Measurements from ENCODE around the gene ITPKC. TPM values are rescaled to one million over a fixed set of nuclear protein-coding genes. Genes with fewer than 3 reads are reported as not detected.

The ITPKC gene
- total and polyA plus RNA-seq, 2 of the 13 experiments (the other 11 are each of a cell fraction or from before 2014, with no cell fraction given), result 6.9 to 11.2 TPM

DNA sequence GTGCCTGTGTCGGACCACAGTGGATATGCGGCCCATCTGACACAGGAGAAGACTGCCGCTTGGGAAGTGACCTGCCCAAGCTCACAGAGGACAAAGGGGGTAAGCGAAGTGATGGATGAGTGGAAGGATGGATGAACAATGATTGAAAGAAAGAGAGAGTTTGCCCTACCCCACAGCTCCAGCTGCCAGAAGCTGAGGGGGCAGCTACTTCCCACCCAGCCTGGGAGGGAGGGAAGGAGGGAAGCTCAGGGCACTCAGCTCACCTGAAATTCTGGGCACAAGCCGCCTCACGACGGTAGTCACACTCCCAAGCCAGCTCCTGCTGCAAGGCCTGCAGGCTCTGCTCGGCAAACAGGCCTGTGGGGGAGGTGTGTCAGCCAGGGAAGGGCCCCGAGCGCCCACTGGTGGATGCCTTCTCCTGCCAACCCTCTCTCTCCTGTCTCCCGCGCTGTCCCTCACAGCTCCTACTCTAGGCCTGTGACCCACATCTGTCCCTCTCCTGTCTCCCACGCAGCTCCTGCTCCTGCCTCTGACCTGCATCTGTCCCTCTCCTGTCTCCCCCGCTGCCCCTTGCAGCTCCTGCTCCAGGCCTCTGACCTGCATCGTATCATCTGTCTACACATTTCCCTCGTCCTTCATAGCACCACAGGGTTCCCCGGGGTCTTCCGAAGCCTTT, 14.4 kb upstream of the ITPKC start (continued):
- TF ChIP-seq ZNF576 (CRISPR knock-in tag; IDR thresholded peaks at IDR 0.05) (no peak), POLR2G (IDR thresholded peaks at IDR 0.05; ENCODE audit: low read depth, low read length) (no peak), EP300 (IDR thresholded peaks at IDR 0.05; ENCODE audit: low read depth in 2 of 2, low read length in 2 of 2) (no peak), EP300 (CRISPR knock-in tag; IDR thresholded peaks at IDR 0.05; ENCODE audit: borderline replicate concordance) (no peak), ZNF280B (CRISPR knock-in tag; IDR thresholded peaks at IDR 0.05; ENCODE audit: borderline replicate concordance) (no peak), ZNF264 (CRISPR knock-in tag; IDR thresholded peaks at IDR 0.05) (no peak), MXD4 (CRISPR knock-in tag; IDR thresholded peaks at IDR 0.05) (no peak), ZC3H4 (CRISPR knock-in tag; IDR thresholded peaks at IDR 0.05; ENCODE audit: borderline replicate concordance) (no peak), HDAC6 (IDR thresholded peaks at IDR 0.05; ENCODE audit: low read depth, low read length) (no peak), GPN1 (CRISPR knock-in tag; IDR thresholded peaks at IDR 0.05; ENCODE audit: borderline replicate concordance) (no peak), KDM2A (CRISPR knock-in tag; IDR thresholded peaks at IDR 0.05; ENCODE audit: borderline replicate concordance, low read depth) (peak; percentile 39; the same call in 1 of the 2 replicates), ZSCAN20 (CRISPR knock-in tag; IDR thresholded peaks at IDR 0.05; ENCODE audit: borderline replicate concordance) (no peak), ZNF230 (CRISPR knock-in tag; IDR thresholded peaks at IDR 0.05) (0 out of 2 replicates have a peak, but pooled peaks have one; percentile 26), LCORL (IDR thresholded peaks at IDR 0.05) (no peak), LCORL (CRISPR knock-in tag; IDR thresholded peaks at IDR 0.05) (no peak), SRY (CRISPR knock-in tag; IDR thresholded peaks at IDR 0.05) (no peak), JUNB (CRISPR knock-in tag; IDR thresholded peaks at IDR 0.05; ENCODE audit: borderline replicate concordance) (no peak), GATAD2A (CRISPR knock-in tag; IDR thresholded peaks at IDR 0.05) (no peak), SIN3B (IDR thresholded peaks at IDR 0.05; ENCODE audit: low read length) (0 out of 2 replicates have a peak, but pooled peaks have one; percentile 35), ZBTB33 (CRISPR knock-in tag; IDR thresholded peaks at IDR 0.05) (peak; percentile 56; the same call in 1 of the 2 replicates), SOX6 (IDR thresholded peaks at IDR 0.05) (no peak), SOX6 (CRISPR knock-in tag; IDR thresholded peaks at IDR 0.05) (0 out of 2 replicates have a peak, but pooled peaks have one; percentile 17), ETV5 (CRISPR knock-in tag; IDR thresholded peaks at IDR 0.05; ENCODE audit: borderline replicate concordance) (no peak), YY1 (IDR thresholded peaks at IDR 0.05; ENCODE audit: insufficient read depth, insufficient replicate concordance, low read depth, low read length) (no peak), HNRNPL (IDR thresholded peaks at IDR 0.05; ENCODE audit: low read depth, low read length) (no peak), ZNF251 (CRISPR knock-in tag; IDR thresholded peaks at IDR 0.05) (no peak)
- TF ChIP-seq, protein P1, sequence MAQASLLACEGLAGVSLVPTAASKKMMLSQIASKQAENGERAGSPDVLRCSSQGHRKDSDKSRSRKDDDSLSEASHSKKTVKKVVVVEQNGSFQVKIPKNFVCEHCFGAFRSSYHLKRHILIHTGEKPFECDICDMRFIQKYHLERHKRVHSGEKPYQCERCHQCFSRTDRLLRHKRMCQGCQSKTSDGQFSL (CRISPR knock-in tag; IDR thresholded peaks at IDR 0.05), result peak; percentile 85

All from HepG2 (cell line).